Breast epithelium (tissue), 3 donors: ENCODE results near the gene TLK1.

Experiments
- CTCF ChIP-seq, 3 donors: fragments of 450-650 bp; IDR thresholded peaks; one replicate each; pipeline ENCODE4 v1.5.1; 2016 to 2017; ENCODE audit warnings: antibody characterized with exemption in 3 of 3, mild to moderate bottlenecking in 3 of 3, moderate library complexity in 3 of 3
- POLR2A ChIP-seq: fragments of 450-650 bp; IDR thresholded peaks from one replicate; pipeline ENCODE4 v1.6.1; 2016; ENCODE audit warnings: antibody characterized with exemption, mild to moderate bottlenecking, moderate library complexity
- POLR2AphosphoS5 ChIP-seq, 3 donors: sonication (generic); formaldehyde crosslinking; IDR thresholded peaks; one replicate each; pipeline ENCODE4 v1.6.1; 2017; ENCODE audit warnings: antibody characterized with exemption in 3 of 3

GRCh38 chr2:171165967-171166327, 5.3 kb upstream of the TLK1 start:
- no peak for TF ChIP-seq POLR2A
- no peak for TF ChIP-seq CTCF (IDR thresholded peaks at IDR 0.05)
- TF ChIP-seq POLR2AphosphoS5 (IDR thresholded peaks at IDR 0.05) = no peak
